ENCODE measurements around the gene TBL1X.

DNA sequence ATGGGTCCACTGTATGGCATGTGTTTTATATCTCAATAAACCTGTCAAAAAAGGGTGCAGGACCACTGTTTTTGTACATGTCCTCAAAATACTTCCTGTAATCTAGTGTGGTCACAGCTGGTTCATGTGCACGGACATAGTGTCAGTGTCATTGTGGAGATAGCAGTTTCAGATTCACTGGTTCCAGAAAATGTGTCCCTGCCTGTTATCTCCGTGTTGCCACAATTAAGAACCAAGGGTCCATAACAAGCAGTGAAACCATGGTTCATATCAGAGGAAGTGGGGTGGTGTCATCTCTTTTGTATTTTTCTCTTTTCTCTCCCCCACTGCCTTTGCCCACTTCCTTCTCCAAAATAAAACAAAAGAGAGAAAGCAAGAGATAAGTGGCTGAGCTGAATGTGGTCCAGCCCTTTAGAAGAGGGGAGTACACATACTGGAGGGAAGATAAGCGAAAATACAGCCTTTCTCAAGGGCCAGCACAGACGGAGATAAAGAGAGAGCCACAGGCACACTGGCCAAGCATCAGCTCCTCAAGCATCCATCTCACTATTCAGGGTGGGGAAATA lies 51.2 kb downstream of the TBL1X start:
- TF ChIP-seq, protein P1, sequence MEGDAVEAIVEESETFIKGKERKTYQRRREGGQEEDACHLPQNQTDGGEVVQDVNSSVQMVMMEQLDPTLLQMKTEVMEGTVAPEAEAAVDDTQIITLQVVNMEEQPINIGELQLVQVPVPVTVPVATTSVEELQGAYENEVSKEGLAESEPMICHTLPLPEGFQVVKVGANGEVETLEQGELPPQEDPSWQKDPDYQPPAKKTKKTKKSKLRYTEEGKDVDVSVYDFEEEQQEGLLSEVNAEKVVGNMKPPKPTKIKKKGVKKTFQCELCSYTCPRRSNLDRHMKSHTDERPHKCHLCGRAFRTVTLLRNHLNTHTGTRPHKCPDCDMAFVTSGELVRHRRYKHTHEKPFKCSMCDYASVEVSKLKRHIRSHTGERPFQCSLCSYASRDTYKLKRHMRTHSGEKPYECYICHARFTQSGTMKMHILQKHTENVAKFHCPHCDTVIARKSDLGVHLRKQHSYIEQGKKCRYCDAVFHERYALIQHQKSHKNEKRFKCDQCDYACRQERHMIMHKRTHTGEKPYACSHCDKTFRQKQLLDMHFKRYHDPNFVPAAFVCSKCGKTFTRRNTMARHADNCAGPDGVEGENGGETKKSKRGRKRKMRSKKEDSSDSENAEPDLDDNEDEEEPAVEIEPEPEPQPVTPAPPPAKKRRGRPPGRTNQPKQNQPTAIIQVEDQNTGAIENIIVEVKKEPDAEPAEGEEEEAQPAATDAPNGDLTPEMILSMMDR (IDR thresholded peaks at IDR 0.05) = no peak
- TF ChIP-seq POLR2A (IDR thresholded peaks at IDR 0.05) = no peak

All from stomach (tissue), 4 donors.